Epithelial cell of esophagus (primary cell): Measurements from ENCODE around the gene CREB3.
A peak's percentile ranks its signal among the peaks of the same experiment; 100 is the strongest.

ENCODE experiments used
- DNase-seq: peaks from one replicate; pipeline ENCODE4 v3.0.0; 2010; ENCODE audit warnings: low read depth
- H3K4me3 ChIP-seq: 2 replicates; pipeline ENCODE4 v1.5.1; 2011; ENCODE audit warnings: mild to moderate bottlenecking, low read length, control low read depth
- TF ChIP-seq, protein P1 (sequence below): IDR thresholded peaks from 2 replicates; pipeline ENCODE4 v1.5.1; 2011; ENCODE audit warnings: low read depth, mild to moderate bottlenecking, low read length, control low read depth, inconsistent platforms; ENCODE audit not compliant: insufficient read depth; ENCODE audit errors: missing control alignments

CREB3 gene

DNA sequence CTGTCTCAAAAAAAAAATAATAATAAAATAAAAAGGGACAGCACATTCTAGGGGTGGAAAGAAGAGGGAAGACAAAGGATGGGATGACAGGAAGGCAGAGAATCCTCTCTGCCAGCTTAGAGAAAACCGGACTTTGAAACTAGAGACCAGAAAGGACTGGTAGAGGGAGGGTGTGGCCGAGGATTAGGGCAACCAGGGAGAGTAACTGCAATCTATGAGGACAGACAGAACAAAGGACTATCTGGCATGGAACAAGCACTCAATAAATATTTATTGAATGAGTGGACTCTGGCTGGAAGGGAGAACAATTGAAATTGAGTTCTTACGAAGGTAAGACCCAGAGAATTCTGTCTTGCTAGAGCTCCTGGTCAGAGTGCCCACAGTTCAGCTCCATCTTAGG lies 14.1 kb downstream of the CREB3 start:
- TF ChIP-seq, protein P1, sequence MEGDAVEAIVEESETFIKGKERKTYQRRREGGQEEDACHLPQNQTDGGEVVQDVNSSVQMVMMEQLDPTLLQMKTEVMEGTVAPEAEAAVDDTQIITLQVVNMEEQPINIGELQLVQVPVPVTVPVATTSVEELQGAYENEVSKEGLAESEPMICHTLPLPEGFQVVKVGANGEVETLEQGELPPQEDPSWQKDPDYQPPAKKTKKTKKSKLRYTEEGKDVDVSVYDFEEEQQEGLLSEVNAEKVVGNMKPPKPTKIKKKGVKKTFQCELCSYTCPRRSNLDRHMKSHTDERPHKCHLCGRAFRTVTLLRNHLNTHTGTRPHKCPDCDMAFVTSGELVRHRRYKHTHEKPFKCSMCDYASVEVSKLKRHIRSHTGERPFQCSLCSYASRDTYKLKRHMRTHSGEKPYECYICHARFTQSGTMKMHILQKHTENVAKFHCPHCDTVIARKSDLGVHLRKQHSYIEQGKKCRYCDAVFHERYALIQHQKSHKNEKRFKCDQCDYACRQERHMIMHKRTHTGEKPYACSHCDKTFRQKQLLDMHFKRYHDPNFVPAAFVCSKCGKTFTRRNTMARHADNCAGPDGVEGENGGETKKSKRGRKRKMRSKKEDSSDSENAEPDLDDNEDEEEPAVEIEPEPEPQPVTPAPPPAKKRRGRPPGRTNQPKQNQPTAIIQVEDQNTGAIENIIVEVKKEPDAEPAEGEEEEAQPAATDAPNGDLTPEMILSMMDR: no peak
- H3K4me3 ChIP-seq: peak overlapping the region; percentile 80

DNA sequence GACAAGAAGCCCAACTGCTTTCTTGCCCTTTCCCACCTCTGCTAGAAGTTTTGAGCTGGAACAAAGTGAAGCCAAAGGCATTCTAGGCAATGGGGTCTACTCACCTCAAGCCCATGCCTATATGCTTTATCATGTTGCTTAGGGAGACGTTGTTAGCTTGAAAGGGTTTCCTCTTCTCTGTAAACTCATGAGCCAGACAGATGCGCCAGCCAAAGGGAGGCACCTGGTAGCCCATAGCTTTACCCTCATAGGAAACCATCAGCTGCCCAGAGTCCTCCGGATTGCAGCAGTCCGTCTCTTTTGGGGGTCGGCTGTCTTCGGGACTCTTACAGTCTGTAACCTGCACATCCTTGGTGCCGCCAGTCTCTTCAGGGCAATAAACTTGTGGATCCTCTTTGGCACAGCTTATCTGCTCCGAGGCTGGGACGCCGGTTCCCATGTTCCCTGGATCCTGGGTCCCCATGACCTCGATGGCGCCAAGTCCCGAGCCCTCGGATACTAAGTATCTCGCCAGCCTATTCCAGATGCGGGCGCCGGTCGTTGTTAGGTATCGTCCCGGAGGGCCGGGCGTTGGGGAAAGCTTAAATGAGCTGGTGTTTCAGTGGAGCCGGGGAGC lies 15.9 kb downstream of the CREB3 start:
- TF ChIP-seq, protein P1: no peak
- peak overlapping the region; percentile 80 for H3K4me3 ChIP-seq
- no peak for DNase-seq

More for the DNA sequence above, 14.1 kb downstream of the CREB3 start:
- DNase-seq: no peak

DNA sequence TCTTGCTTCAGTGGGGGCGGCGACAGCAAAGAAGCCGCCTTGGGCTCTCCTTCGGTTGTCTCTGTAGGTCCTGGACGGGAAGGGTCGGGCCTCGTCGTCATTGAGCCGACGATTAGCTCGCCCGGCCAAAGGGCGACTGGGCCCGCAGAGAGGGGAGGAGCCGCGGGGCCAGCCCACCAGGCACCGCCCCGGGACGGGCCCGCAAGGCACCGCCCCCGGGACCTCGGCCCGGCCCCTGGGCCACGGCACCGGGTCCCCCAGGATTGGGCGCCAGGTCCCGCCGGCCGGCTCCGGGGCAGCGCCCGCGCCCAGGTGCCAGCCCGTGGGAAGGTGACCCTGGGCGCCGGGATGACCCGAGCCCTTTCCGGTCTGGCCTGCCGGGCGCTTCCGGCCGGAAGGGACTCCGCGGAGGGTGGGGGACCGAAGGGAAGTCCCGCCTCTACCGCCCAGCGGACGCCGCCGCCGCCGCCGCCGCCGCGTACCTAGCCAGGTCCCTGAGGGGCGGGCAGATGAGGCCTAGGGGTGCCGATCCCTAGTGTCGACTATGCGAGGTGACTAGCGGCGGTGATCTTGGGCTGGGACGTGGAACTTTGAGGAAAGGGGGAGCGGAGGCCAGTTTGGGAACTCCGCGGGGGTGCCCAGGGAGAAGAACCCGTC lies 16.5 kb downstream of the CREB3 start, which contains the start of the genes GBA2 and RGP1:
Gene GBA2 (minus strand): TSS at position 371 of the 657 bp plus-strand sequence. CDS start 524 bp downstream, outside the sequence.
Gene RGP1 (plus strand): TSS at position 430 of the 657 bp plus-strand sequence. CDS start 469 bp downstream, outside the sequence.
- peak within 1 kb of the TSS; percentile 80 for H3K4me3 ChIP-seq
- DNase-seq: peak; percentile 76
- TF ChIP-seq, protein P1: no peak

- DNase-seq: peak; percentile 40
- TF ChIP-seq, protein P1: no peak
- peak overlapping the region; percentile 80 for H3K4me3 ChIP-seq
Observed at GRCh38 chr9:35749515-35750255, 17.2 kb downstream of the CREB3 start.

- H3K4me3 ChIP-seq: peak overlapping the region; percentile 80
- DNase-seq: no peak
- TF ChIP-seq, protein P1: no peak
Observed at GRCh38 chr9:35750256-35750531, 17.7 kb downstream of the CREB3 start.

DNA sequence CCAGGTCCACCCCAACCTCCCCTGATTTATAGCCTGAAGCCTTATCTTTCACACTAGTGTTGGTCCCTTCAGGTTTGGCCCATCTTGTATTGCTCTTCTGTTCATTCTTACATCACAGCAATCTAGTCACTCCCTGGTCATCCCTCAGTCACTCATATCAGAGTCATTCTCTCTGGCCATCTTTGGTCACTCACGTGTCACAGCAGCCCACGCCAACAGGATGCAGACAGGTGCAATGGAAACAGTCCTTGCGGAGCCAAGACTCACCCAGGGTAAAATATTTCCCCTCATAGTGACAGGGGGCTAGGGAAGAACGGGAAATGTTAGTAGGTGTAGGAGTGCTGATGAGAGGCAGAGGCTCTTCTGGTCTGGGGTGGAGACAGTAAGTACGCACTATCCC lies 21.0 kb downstream of the CREB3 start:
- no peak overlapping the region for H3K4me3 ChIP-seq
- DNase-seq: no peak
- TF ChIP-seq, protein P1: no peak
